Mesenchymal stem cell (in vitro differentiated cells and primary cell): ENCODE measurements around the gene TSPAN5.

Experiments used
- DNase-seq: peaks from one replicate; pipeline ENCODE4 v3.0.0-alpha.2; 2013
- H2AFZ ChIP-seq: one replicate; pipeline ENCODE4 v1.6.1; 2013; ENCODE audit warnings: low read depth, mild to moderate bottlenecking, control low read depth, inconsistent platforms, low read length, moderate library complexity
- H2AK5ac ChIP-seq: 2 replicates; pipeline ENCODE4 v1.6.1; 2013; ENCODE audit warnings: low read length, moderate library complexity, mild to moderate bottlenecking, inconsistent platforms; ENCODE audit not compliant: severe bottlenecking
- H2BK120ac ChIP-seq: one replicate; pipeline ENCODE4 v1.6.1; 2013; ENCODE audit warnings: low read depth, mild to moderate bottlenecking, inconsistent platforms, low read length, moderate library complexity
- H2BK12ac ChIP-seq, 2 experiments: one replicate each; pipeline ENCODE4 v1.6.1; 2013; ENCODE audit warnings: inconsistent platforms in 2 of 2, low read length in 2 of 2, mild to moderate bottlenecking in 2 of 2, moderate library complexity in 2 of 2, control low read depth in 1 of 2
- H2BK15ac ChIP-seq: one replicate; pipeline ENCODE4 v1.6.1; 2013; ENCODE audit warnings: mild to moderate bottlenecking, low read depth, inconsistent platforms; ENCODE audit not compliant: poor library complexity, severe bottlenecking
- H2BK5ac ChIP-seq: 2 replicates; pipeline ENCODE4 v1.6.1; 2013; ENCODE audit warnings: low read depth, mild to moderate bottlenecking, low read length, control low read depth, inconsistent platforms; ENCODE audit not compliant: poor library complexity, severe bottlenecking
- H3K14ac ChIP-seq, 2 experiments: one replicate each; pipeline ENCODE4 v1.6.1; 2013; ENCODE audit warnings: inconsistent platforms in 2 of 2, low read length in 2 of 2, control low read depth in 1 of 2, mild to moderate bottlenecking in 1 of 2, moderate library complexity in 1 of 2
- H3K18ac ChIP-seq, 2 experiments: one replicate each; pipeline ENCODE4 v1.6.1; 2013; ENCODE audit warnings: inconsistent platforms in 2 of 2, low read length in 2 of 2, control low read depth in 1 of 2, low read depth in 1 of 2, mild to moderate bottlenecking in 1 of 2
- H3K23ac ChIP-seq, 2 experiments: one replicate each; pipeline ENCODE4 v1.6.1; 2013; ENCODE audit warnings: inconsistent platforms in 2 of 2, low read length in 2 of 2, mild to moderate bottlenecking in 2 of 2, moderate library complexity in 2 of 2, control low read depth in 1 of 2
- H3K27ac ChIP-seq: 2 replicates; pipeline ENCODE4 v1.5.1; 2013; ENCODE audit warnings: mild to moderate bottlenecking, moderate library complexity, low read length, control low read depth, inconsistent platforms; ENCODE audit not compliant: poor library complexity, severe bottlenecking
- H3K27me3 ChIP-seq, 2 experiments: 2 replicates each; pipeline versions ENCODE4 v1.6.1 to v1.7.0; 2013; ENCODE audit warnings: low read length in 2 of 2, mild to moderate bottlenecking in 2 of 2, moderate library complexity in 2 of 2, control low read depth in 1 of 2, inconsistent platforms in 1 of 2; ENCODE audit not compliant: control insufficient read depth in 1 of 2, insufficient read depth in 1 of 2
- H3K36me3 ChIP-seq, 2 experiments: 2 replicates each; pipeline versions ENCODE4 v1.6.1 to v1.7.0; 2013; ENCODE audit warnings: low read length in 2 of 2, control low read depth in 1 of 2, inconsistent platforms in 1 of 2, low read depth in 1 of 2, mild to moderate bottlenecking in 1 of 2; ENCODE audit not compliant: insufficient read depth in 2 of 2, control insufficient read depth in 1 of 2
- H3K4ac ChIP-seq, 2 experiments: one replicate each; pipeline ENCODE4 v1.6.1; 2013; ENCODE audit warnings: inconsistent platforms in 2 of 2, low read length in 2 of 2, mild to moderate bottlenecking in 2 of 2, moderate library complexity in 2 of 2, control low read depth in 1 of 2, low read depth in 1 of 2
- H3K4me1 ChIP-seq: 2 replicates; pipeline ENCODE4 v1.6.1; 2013; ENCODE audit warnings: low read depth, low read length, control low read depth; ENCODE audit not compliant: control insufficient read depth, insufficient read depth
- H3K4me2 ChIP-seq: 2 replicates; pipeline ENCODE4 v1.6.1; 2013; ENCODE audit warnings: low read length, mild to moderate bottlenecking, inconsistent platforms; ENCODE audit not compliant: poor library complexity, severe bottlenecking
- H3K4me3 ChIP-seq, 2 experiments: 2 replicates each; pipeline versions ENCODE4 v1.5.1 to v1.7.0; 2013; ENCODE audit warnings: low read length in 2 of 2, mild to moderate bottlenecking in 2 of 2, control low read depth in 1 of 2, low read depth in 1 of 2; ENCODE audit not compliant: insufficient read depth in 1 of 2
- H3K79me1 ChIP-seq: replicated peaks from 2 replicates; pipeline ENCODE4 v1.6.1; 2013; ENCODE audit warnings: mild to moderate bottlenecking, control low read depth, low read length, inconsistent platforms; ENCODE audit not compliant: poor library complexity, severe bottlenecking
- H3K9ac ChIP-seq: 2 replicates; pipeline ENCODE4 v1.7.0; 2013; ENCODE audit warnings: mild to moderate bottlenecking, low read length, moderate library complexity
- H3K9me3 ChIP-seq: 2 replicates; pipeline ENCODE4 v1.7.0; 2013; ENCODE audit warnings: mild to moderate bottlenecking, low read length; ENCODE audit not compliant: control insufficient read depth
- H4K8ac ChIP-seq: one replicate; pipeline ENCODE4 v1.6.1; 2013; ENCODE audit warnings: inconsistent platforms, mild to moderate bottlenecking, low read length, moderate library complexity
- H4K91ac ChIP-seq: one replicate; pipeline ENCODE4 v1.6.1; 2013; ENCODE audit warnings: mild to moderate bottlenecking, low read length, inconsistent platforms
- WGBS: methylation state at CpG from one replicate; pipeline ENCODE4 v1.1.7; 2013; ENCODE audit warnings: mixed read lengths; 5-methylcytosine and 5-hydroxymethylcytosine counted together

TSPAN5 gene

GRCh38 chr4:98473046-98473445 is 185.4 kb downstream of the TSPAN5 start:
- H3K4me1 ChIP-seq, result peaks cover 10% of the 10 kb centered on the region
- H4K8ac ChIP-seq, result no peak overlapping the region
- H3K9ac ChIP-seq, result no peak overlapping the region
- H3K23ac ChIP-seq, result no peak overlapping the region
- H3K9me3 ChIP-seq, result no peaks in the 10 kb centered on the region
- H3K79me1 ChIP-seq, result peaks cover 19% of the 10 kb centered on the region
- H3K27ac ChIP-seq, result no peak overlapping the region
- no peak overlapping the region for H3K4ac ChIP-seq
- WGBS, result 93% methylated on average over 5 of the region's 5 CpGs
- H3K4me2 ChIP-seq, result no peak overlapping the region
- peaks cover 16 to 63% of the 10 kb centered on the region in 2 experiments for H3K36me3 ChIP-seq
- no peak overlapping the region for H3K4me3 ChIP-seq
- no peaks in the 10 kb centered on the region for H3K27me3 ChIP-seq
- no peak overlapping the region for H3K18ac ChIP-seq
- no peak overlapping the region for H3K14ac ChIP-seq
- H2BK5ac ChIP-seq, result no peak overlapping the region
- no peak overlapping the region for H2BK120ac ChIP-seq
- H2AK5ac ChIP-seq, result no peak overlapping the region
- H2BK15ac ChIP-seq, result no peak overlapping the region
- no peak overlapping the region for H2AFZ ChIP-seq
- no peak overlapping the region for H4K91ac ChIP-seq
- DNase-seq, result no peak
- H2BK12ac ChIP-seq, result no peak overlapping the region

- no peak overlapping the region for H3K14ac ChIP-seq
- peak overlapping the region in 1 of 2 experiments; percentile 12 for H3K4ac ChIP-seq
- 87% methylated on average over 6 of the region's 7 CpGs for WGBS
- no peak overlapping the region for H3K23ac ChIP-seq
- H2BK120ac ChIP-seq, result no peak overlapping the region
- no peaks in the 10 kb centered on the region for H3K27me3 ChIP-seq
- H3K4me3 ChIP-seq, result no peak overlapping the region
- no peak overlapping the region for H4K91ac ChIP-seq
- H3K4me1 ChIP-seq, result peaks cover 9% of the 10 kb centered on the region
- H2BK15ac ChIP-seq, result no peak overlapping the region
- H4K8ac ChIP-seq, result no peak overlapping the region
- peak overlapping the region; percentile 89 for H2AK5ac ChIP-seq
- H3K9me3 ChIP-seq, result no peaks in the 10 kb centered on the region
- H2BK12ac ChIP-seq, result no peak overlapping the region
- peaks cover 10% of the 10 kb centered on the region for H3K79me1 ChIP-seq
- no peak overlapping the region for H3K4me2 ChIP-seq
- peak overlapping the region; percentile 83 for H3K27ac ChIP-seq
- peaks cover 8 to 43% of the 10 kb centered on the region in 2 experiments for H3K36me3 ChIP-seq
- no peak overlapping the region for H3K18ac ChIP-seq
- peak overlapping the region; percentile 6 for H2AFZ ChIP-seq
- peak overlapping the region; percentile 48 for H2BK5ac ChIP-seq
- no peak overlapping the region for H3K9ac ChIP-seq
- DNase-seq, result no peak
These were observed 187.6 kb downstream of the TSPAN5 start for GRCh38 chr4:98470831-98471230.

- no peak overlapping the region for H3K18ac ChIP-seq
- no peak overlapping the region for H3K23ac ChIP-seq
- 95% methylated on average over 3 of the region's 3 CpGs for WGBS
- H2BK12ac ChIP-seq, result no peak overlapping the region
- H3K27ac ChIP-seq, result peak overlapping the region; percentile 83
- H2BK5ac ChIP-seq, result peak overlapping the region; percentile 48
- no peak overlapping the region for H2AFZ ChIP-seq
- H3K4me2 ChIP-seq, result no peak overlapping the region
- H2AK5ac ChIP-seq, result peak overlapping the region; percentile 89
- no peak overlapping the region for H2BK120ac ChIP-seq
- no peaks in the 10 kb centered on the region for H3K9me3 ChIP-seq
- H3K4ac ChIP-seq, result no peak overlapping the region
- H3K4me1 ChIP-seq, result peaks cover 9% of the 10 kb centered on the region
- no peak for DNase-seq
- H3K14ac ChIP-seq, result peak overlapping the region in 1 of 2 experiments; percentile 23
- no peak overlapping the region for H2BK15ac ChIP-seq
- no peak overlapping the region for H3K4me3 ChIP-seq
- peaks cover 10% of the 10 kb centered on the region for H3K79me1 ChIP-seq
- H3K36me3 ChIP-seq, result peaks cover 8 to 41% of the 10 kb centered on the region in 2 experiments
- no peaks in the 10 kb centered on the region for H3K27me3 ChIP-seq
- no peak overlapping the region for H4K91ac ChIP-seq
- no peak overlapping the region for H4K8ac ChIP-seq
- no peak overlapping the region for H3K9ac ChIP-seq
These were observed 188.0 kb downstream of the TSPAN5 start for GRCh38 chr4:98470366-98470765.

GRCh38 chr4:98469771-98470170 is 188.6 kb downstream of the TSPAN5 start:
- Histone ChIP-seq H3K36me3 (peaks cover 8 to 35% of the 10 kb centered on the region in 2 experiments), H3K27ac (peak overlapping the region; percentile 83), H2BK12ac (no peak overlapping the region), H2BK120ac (no peak overlapping the region), H2AFZ (no peak overlapping the region), H3K4me3 (no peak overlapping the region), H3K9me3 (no peaks in the 10 kb centered on the region), H2BK15ac (no peak overlapping the region), H3K4me1 (peaks cover 9% of the 10 kb centered on the region), H3K4ac (no peak overlapping the region), H4K8ac (no peak overlapping the region), H2AK5ac (peak overlapping the region; percentile 51), H3K18ac (no peak overlapping the region), H2BK5ac (no peak overlapping the region), H3K9ac (peak overlapping the region; percentile 60), H3K23ac (no peak overlapping the region), H3K14ac (no peak overlapping the region), H4K91ac (no peak overlapping the region), H3K79me1 (peaks cover 10% of the 10 kb centered on the region), H3K27me3 (no peaks in the 10 kb centered on the region), H3K4me2 (no peak overlapping the region)
- 57% methylated on average over 2 of the region's 2 CpGs for WGBS
- no peak for DNase-seq
